Caco-2 (cell line): ENCODE results near the gene KRTAP5-4. TPM values are rescaled to one million over a fixed set of nuclear protein-coding genes. Genes with fewer than 3 reads are reported as not detected.
"Not testable (repeated sequence)": the region's sequence is repeated elsewhere in the genome, so short reads cannot be mapped to it uniquely, and the experiment has no call there.

Source experiments
- BruUV-seq: library from RNA; stranded (reverse); fragments of 400-500 nt; replicated peaks from 2 replicates; lab custom pipeline; 2021; lab: Mats Ljungman, UMichigan
- CTCF ChIA-PET: fragments of 300-600 bp; sonication (Branson Sonifier 250); formaldehyde crosslinking; loops from one replicate; lab custom pipeline; 2022; ENCODE audit warnings: antibody characterized with exemption; lab: Charles Lee
- POLR2A ChIA-PET: fragments of 300-600 bp; sonication (Branson Sonifier 250); formaldehyde crosslinking; loops from one replicate; lab custom pipeline; 2022; ENCODE audit warnings: antibody characterized with exemption; lab: Charles Lee
- DNase-seq, 2 experiments: peaks; one replicate each; pipeline versions ENCODE4 v3.0.0 to v3.0.0-alpha.2; 2020 to 2022
- H3K27me3 ChIP-seq: replicated peaks from 2 replicates; pipeline ENCODE4 v1.6.0; 2011; ENCODE audit warnings: low read length; ENCODE audit not compliant: control insufficient read depth, insufficient read depth
- H3K36me3 ChIP-seq: 2 replicates; pipeline ENCODE4 v1.5.1; 2011; ENCODE audit warnings: low read length; ENCODE audit not compliant: control insufficient read depth, insufficient read depth
- H3K4me1 ChIP-seq: fragments of 250-450 bp; sonication (Bioruptor Pico); 2 replicates; pipeline ENCODE4 v1.5.1; 2020; ENCODE audit warnings: mild to moderate bottlenecking
- H3K4me3 ChIP-seq: 2 replicates; pipeline ENCODE4 v1.5.1; 2011; ENCODE audit warnings: low read depth, mild to moderate bottlenecking, control low read depth, low read length
- H3K9me3 ChIP-seq: fragments of 250-450 bp; sonication (Bioruptor Pico); 2 replicates; pipeline ENCODE4 v1.5.1; 2020; ENCODE audit warnings: mild to moderate bottlenecking, moderate library complexity
- H3K27ac Mint-ChIP-seq: one replicate; pipeline ENCODE4 v1.8.0; 2022; ENCODE audit warnings: mixed read lengths; ENCODE audit not compliant: unreplicated experiment
- H3K27me3 Mint-ChIP-seq: one replicate; pipeline ENCODE4 v1.8.0; 2022; ENCODE audit warnings: mixed read lengths; ENCODE audit not compliant: insufficient read depth, unreplicated experiment
- H3K36me3 Mint-ChIP-seq: one replicate; pipeline ENCODE4 v1.8.0; 2022; ENCODE audit warnings: mild to moderate bottlenecking, mixed read lengths; ENCODE audit not compliant: insufficient read depth, unreplicated experiment
- H3K4me1 Mint-ChIP-seq: one replicate; pipeline ENCODE4 v1.8.0; 2022; ENCODE audit warnings: low read depth, mixed read lengths; ENCODE audit not compliant: unreplicated experiment
- H3K4me3 Mint-ChIP-seq: one replicate; pipeline ENCODE4 v1.8.0; 2022; ENCODE audit warnings: mild to moderate bottlenecking, moderate library complexity, mixed read lengths; ENCODE audit not compliant: unreplicated experiment
- H3K9me3 Mint-ChIP-seq: one replicate; pipeline ENCODE4 v1.8.0; 2022; ENCODE audit warnings: mixed read lengths; ENCODE audit not compliant: unreplicated experiment
- CTCF ChIP-seq, 2 experiments: fragments of 200-600 bp in 1 of 2; IDR thresholded peaks; 1 replicate in 1 of 2; 2 replicates in 1 of 2; pipeline versions ENCODE4 v1.5.1 to v1.8.0; 2011 to 2022; ENCODE audit warnings: antibody characterized with exemption in 1 of 2, control low read depth in 1 of 2, inconsistent platforms in 1 of 2, low read depth in 1 of 2, low read length in 1 of 2, mild to moderate bottlenecking in 1 of 2, moderate library complexity in 1 of 2; ENCODE audit not compliant: insufficient read depth in 1 of 2, severe bottlenecking in 1 of 2, unreplicated experiment in 1 of 2
- intact Hi-C: fragments of 100-400 bp; cut with micrococcal nuclease; formaldehyde crosslinking; loops from one replicate; pipeline ENCODE4 v1.10.0; 2022; ENCODE audit not compliant: unreplicated experiment
- total RNA-seq: library from RNA; stranded (reverse); gene quantifications from 2 replicates; pipeline ENCODE4 v1.2.3, GENCODE V29; 2022

KRTAP5-4 gene
- total RNA-seq, 1 experiment from 2014 or later: not detected

- BruUV-seq: no TSS peak
- no peak for DNase-seq
- no peak overlapping the region for H3K27ac Mint-ChIP-seq
- ChIA-PET CTCF (no interaction called here), POLR2A (no interaction called here)
- no peak overlapping the region for H3K4me3 Mint-ChIP-seq
- no peaks in the 10 kb centered on the region for H3K4me1 Mint-ChIP-seq
- intact Hi-C loops: no loop called here
- no peak for TF ChIP-seq CTCF (IDR thresholded peaks at IDR 0.05; ENCODE audit: insufficient read depth in 1 of 2, low read depth in 1 of 2, low read length in 1 of 2, severe bottlenecking in 1 of 2, unreplicated experiment in 1 of 2)
- no peaks in the 10 kb centered on the region for H3K27me3 ChIP-seq
- no peaks in the 10 kb centered on the region for H3K27me3 Mint-ChIP-seq
- H3K36me3 Mint-ChIP-seq: no peaks in the 10 kb centered on the region
- no peaks in the 10 kb centered on the region for H3K9me3 ChIP-seq
- no peaks in the 10 kb centered on the region for H3K9me3 Mint-ChIP-seq
- no peak overlapping the region for H3K4me3 ChIP-seq
- H3K4me1 ChIP-seq: no peaks in the 10 kb centered on the region
- H3K36me3 ChIP-seq: no peaks in the 10 kb centered on the region
These were observed 35.2 kb downstream of the KRTAP5-4 start for GRCh38 chr11:1586699-1587098.

GRCh38 chr11:1584661-1585370 lies 37.1 kb downstream of the KRTAP5-4 start, which contains the start of gene KRTAP5-1:
TSS of gene KRTAP5-1 (minus strand) at chr11:1585283. CDS start at chr11:1585249, 34 bp downstream.
- CTCF ChIA-PET: interaction anchor here (0.6 kb wide), 1 partner anchor 171 kb away, joined by 3 read pairs; no protein-coding TSS in a partner anchor
- H3K9me3 ChIP-seq, BruUV-seq, H3K27ac Mint-ChIP-seq, DNase-seq, H3K36me3 Mint-ChIP-seq, H3K36me3 ChIP-seq, H3K4me1 Mint-ChIP-seq, H3K4me3 Mint-ChIP-seq, H3K9me3 Mint-ChIP-seq, H3K4me1 ChIP-seq, H3K27me3 ChIP-seq, POLR2A ChIA-PET, H3K27me3 Mint-ChIP-seq, intact Hi-C loops, H3K4me3 ChIP-seq: not testable (repeated sequence)

GRCh38 chr11:1582909-1583308 lies 39.0 kb downstream of the KRTAP5-4 start:
- CTCF ChIA-PET, intact Hi-C loops, POLR2A ChIA-PET, H3K27ac Mint-ChIP-seq, H3K36me3 ChIP-seq, H3K27me3 Mint-ChIP-seq, H3K4me3 ChIP-seq, H3K36me3 Mint-ChIP-seq, BruUV-seq, DNase-seq, H3K4me1 ChIP-seq, H3K4me1 Mint-ChIP-seq, H3K4me3 Mint-ChIP-seq, H3K9me3 ChIP-seq, H3K27me3 ChIP-seq: not testable (repeated sequence)
- peaks cover 15% of the 10 kb centered on the region for H3K9me3 Mint-ChIP-seq

GRCh38 chr11:1581976-1582375 lies 40.0 kb downstream of the KRTAP5-4 start:
- H3K27me3 ChIP-seq: no peaks in the 10 kb centered on the region
- H3K27ac Mint-ChIP-seq: no peak overlapping the region
- intact Hi-C loops: no loop called here
- peaks cover 7% of the 10 kb centered on the region; the same call in 1 of the 2 replicates for H3K9me3 ChIP-seq
- BruUV-seq: no TSS peak
- no peaks in the 10 kb centered on the region for H3K36me3 Mint-ChIP-seq
- no peak overlapping the region for H3K4me3 ChIP-seq
- H3K36me3 ChIP-seq: no peaks in the 10 kb centered on the region
- H3K4me1 Mint-ChIP-seq: no peaks in the 10 kb centered on the region
- DNase-seq: no peak
- CTCF ChIA-PET: no interaction called here
- TF ChIP-seq CTCF (IDR thresholded peaks at IDR 0.05; ENCODE audit: insufficient read depth in 1 of 2, low read depth in 1 of 2, low read length in 1 of 2, severe bottlenecking in 1 of 2, unreplicated experiment in 1 of 2): no peak
- no peak overlapping the region for H3K4me3 Mint-ChIP-seq
- POLR2A ChIA-PET: no interaction called here
- H3K27me3 Mint-ChIP-seq: no peaks in the 10 kb centered on the region
- H3K9me3 Mint-ChIP-seq: peaks cover 17% of the 10 kb centered on the region
- no peaks in the 10 kb centered on the region for H3K4me1 ChIP-seq
